ENCODE measurements around the gene OTUB1.

OTUB1 gene

DNA sequence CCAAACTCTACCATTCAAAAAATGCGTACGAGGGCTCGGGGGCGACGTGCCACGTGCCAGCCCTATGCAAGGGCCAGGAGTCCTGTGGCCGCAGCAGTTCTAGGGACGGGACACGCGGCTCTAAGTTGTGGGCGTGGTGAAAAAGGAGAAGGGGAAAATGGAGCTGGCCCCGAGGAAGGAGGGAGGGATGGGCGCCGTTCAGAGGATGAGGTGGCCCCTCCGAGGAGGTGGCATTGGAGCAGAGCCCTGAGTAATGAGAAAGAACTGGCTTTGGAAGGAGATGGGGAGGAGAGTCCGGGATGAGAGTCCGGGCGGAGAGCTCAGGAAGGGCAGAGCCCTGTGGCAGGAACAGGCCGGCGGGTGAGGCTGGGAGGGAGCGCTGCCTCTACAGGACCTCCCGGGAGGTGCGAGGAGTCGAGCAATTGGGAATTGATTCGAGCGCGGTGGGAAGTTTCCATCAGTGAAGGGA is 21.0 kb downstream of the OTUB1 start:
- no peak for DNase-seq (ENCODE audit: low read depth)

DNA sequence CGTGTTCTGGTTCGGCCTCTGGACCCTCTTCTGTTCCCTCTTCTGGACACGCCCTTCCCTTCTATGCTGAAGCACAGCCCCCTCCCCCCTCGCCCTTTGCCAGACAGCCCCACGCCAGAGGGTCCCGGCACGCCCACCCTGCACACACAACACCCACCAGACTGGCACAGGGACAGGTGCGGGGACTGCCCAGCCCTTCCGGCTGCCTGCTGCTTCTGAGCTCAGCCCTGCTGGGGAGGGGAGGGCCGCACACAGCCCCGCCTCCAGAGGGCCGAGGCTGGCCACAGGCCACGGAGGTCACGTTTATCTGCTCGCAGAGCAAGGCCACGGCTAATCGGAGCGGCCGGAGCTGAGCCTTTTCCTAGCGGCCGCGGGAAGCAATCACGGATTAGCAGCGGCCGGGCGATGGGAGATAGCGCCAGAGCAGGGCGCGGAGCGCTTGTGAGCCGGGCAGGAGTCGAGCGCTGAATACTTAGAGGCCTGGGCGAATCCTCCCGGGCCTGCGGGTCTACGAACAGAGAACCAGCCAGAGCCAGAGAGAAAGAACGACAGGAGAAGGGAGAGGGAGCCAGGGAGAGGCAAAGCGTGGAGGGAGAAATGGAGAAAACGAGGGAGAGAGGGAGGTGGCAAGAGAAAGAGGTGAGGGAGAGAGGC is 21.5 kb downstream of the OTUB1 start:
- DNase-seq (ENCODE audit: low read depth): no peak

GRCh38 chr11:64008283-64008913 is 22.2 kb downstream of the OTUB1 start:
- no peak for DNase-seq (ENCODE audit: low read depth)

- no peak for DNase-seq (ENCODE audit: low read depth)
Observed at GRCh38 chr11:64008914-64009633, 22.8 kb downstream of the OTUB1 start.

DNA sequence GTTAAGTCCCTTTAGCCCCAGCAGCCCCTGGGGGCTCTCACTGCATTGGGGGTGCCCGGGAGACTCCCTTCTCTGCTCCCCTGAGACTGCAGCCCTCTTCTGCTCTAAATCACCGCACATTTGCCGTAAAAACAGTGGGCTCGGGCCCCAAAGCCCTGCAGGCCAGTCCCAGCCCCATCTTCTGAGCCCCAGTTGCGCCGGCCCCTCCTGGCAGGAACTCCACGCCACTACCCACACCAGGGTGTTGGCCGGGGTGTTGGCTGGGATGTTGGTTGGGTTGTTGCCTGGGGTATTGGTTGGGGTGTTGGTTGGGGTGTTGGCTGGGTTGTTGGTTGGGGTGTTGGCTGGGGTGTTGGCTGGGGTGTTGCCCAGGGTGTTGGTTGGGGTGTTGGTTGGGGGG is 23.5 kb downstream of the OTUB1 start:
- no peak for DNase-seq (ENCODE audit: low read depth)

DNA sequence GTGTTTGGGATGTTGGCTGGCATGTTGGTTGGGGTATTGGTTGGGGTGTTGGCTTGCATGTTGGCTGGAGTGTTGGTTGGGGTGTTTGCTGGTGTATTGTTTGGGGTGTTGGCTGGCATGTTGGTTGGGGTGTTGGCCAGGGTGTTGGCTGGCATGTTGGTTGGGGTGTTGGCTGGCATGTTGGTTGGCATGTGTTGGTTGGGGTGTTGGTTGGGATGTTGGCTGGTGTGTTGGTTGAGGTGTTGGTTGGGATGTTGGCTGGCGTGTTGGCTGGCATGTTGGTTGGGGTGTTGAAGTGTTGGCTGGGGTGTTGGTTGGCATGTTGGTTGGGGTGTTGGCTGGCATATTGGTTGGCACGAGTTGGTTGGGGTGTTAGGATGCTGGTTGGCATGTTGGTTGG is 24.5 kb downstream of the OTUB1 start:
- DNase-seq (ENCODE audit: low read depth): no peak

DNA sequence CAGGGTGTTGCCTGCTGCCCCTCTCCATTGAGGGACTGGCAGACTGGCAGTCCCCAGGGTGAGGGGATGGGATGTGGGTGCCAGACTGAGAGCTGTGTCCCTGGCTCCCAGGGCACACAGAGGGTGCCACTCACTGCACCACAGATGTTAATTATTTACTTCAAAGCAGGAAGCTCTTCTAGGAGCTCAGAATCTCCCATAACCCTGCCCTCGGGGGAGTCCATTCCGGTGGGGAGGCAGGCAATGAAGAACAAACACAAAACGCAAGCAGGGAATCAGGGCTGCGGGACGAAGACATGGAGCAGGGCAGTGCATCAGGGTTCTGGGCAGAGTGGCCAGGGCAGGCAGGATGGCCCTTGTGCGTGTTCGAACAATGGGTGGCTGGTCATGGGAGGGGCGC is 25.1 kb downstream of the OTUB1 start:
- no peak for DNase-seq (ENCODE audit: low read depth)

DNA sequence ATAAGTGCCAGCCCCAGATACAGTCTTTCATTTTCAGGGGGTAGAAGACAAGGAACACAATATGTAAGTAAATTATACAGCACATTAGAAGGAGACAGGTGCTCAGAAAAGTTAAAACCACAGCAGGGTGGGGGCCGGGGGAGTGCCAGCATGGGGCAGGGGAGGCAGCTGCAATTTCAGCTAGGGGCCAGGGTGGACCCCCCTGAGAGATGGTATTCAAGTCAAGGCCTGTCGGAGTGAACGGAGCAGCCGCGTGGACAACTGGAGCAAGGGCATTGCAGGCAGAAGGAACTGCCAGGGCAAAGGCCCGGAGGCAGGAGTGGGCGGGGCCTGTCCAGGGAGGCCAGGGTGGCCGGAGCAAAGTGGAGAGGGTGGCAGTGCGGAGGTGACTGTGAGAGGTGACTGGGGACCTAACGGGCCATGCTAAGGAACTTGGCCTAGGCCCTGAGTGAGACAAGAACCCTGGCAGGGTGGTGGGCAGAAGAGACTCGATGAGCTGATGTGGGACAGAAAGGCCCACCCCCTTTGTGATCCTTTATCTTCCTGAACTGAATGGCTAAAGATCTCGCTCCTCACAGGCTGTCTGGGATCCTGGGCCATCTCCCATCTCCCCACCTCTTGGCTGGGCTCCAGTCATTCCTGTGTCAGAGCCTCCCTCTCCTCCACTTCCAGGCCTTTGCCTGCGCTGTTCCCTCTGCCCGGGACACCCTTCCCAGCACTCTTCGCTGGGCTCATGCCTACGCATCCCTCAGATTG is 27.1 kb downstream of the OTUB1 start:
- no peak for DNase-seq (ENCODE audit: low read depth)

- DNase-seq (ENCODE audit: low read depth): no peak
Observed at GRCh38 chr11:64014356-64014755, 28.1 kb downstream of the OTUB1 start.

- DNase-seq (ENCODE audit: low read depth): no peak
Observed at GRCh38 chr11:64015510-64015909, 29.3 kb downstream of the OTUB1 start.

- no peak for DNase-seq (ENCODE audit: low read depth)
Observed at GRCh38 chr11:64015935-64016845, 30.0 kb downstream of the OTUB1 start.

GRCh38 chr11:64017945-64018224 is 31.6 kb downstream of the OTUB1 start:
- DNase-seq (ENCODE audit: low read depth): no peak

DNA sequence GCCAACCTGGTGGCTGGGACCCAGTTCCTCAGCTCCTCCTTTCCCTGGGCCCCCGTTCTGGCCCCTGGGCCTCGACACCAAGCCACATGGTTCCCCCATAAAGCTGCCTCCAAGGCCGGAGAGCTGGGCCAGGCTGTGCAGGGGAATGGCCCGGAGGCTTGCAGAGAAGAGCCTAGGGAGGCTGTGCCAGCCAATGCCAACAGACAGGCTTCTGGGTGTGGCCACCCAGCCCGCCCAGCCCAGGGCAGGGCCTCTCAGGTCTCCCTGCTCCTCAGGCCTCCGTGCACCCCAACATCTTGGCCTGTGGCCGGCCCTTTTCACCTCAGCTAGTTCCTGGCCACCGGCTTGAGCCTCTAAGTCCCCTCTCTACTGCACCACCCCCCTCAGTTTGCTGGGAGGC is 32.1 kb downstream of the OTUB1 start:
- DNase-seq (ENCODE audit: low read depth): no peak

DNA sequence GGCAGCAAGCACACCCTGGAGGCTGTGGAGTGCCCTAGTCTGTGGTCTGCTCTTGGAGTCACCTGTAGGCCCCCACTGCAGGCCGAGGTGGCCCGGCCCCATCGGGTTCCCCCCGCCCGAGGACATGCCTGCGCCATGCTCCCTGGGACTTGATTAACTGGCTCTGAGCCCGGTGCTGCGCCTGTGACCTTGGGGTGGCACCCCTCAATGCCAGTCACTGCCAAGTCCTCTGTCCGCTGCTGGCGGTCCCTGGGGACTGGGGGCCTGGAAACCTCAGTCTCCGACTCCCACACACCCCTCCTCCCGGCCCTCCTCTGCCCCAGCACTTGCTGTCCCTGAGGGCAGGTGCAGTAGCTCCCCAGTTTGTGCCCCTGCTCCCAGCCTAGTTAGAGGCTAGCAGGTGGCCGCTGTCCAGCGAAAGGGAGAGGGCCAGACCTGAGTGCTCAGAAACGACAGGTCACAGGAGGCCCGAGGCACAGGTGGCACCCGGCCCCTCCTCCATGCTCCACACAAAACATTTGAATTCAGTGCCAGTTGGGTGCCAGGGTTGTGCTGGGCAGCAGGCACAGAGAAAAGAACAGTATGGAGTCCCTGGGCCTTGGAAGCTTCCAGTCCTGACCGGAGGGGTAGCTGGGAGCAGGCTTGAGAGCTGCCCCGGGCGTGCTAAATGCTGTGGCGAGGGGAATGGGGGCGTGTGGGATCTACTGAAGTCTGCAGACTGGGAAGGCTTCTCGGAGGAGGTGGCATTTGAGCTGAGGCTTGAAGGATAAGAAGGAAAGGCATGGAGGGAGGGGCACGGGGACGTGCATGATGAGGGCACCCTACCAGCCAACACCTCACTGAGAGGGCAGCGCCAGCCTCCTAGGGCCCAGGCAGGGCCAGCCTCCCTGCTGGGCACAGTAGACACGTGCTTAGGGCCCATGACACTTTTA is 33.1 kb downstream of the OTUB1 start:
- DNase-seq (ENCODE audit: low read depth): no peak

DNA sequence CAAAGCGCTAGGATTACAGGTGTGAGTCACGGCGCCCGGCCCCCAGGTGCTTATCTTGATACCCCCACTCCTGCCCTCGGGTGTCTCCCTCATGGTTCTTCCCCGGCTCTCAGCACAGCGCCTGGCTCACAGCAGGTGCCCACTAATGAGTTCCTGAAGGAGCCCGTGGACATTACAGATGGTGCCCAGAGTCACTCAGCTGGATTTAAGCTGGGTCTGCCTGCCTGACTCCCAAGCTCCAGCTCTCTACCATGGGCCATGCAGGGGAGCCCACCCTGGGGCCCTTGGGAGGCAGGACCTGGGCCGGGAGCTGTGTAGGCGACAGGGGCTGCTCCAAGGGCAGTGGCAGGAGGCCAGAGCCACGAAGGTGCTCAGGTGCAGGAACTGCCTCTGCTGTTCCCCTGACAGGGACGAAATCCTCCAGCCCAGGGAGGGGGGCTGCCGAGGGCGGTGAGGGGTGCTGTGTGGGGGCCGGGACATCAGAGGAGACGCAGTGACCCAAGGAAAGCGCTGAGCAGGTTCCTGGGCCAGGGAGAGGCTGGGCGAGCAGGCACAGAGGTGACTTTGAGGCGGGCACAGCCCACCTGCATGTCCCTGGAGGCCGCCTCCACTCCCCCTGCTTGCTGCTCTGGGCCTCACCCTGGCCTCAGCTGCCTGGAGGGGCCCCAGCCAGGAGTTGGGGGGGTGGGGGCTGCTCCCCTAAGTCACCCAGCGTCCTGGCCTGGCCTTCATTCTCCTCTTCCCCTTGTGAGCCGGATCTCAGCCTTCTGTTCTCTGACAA is 34.9 kb downstream of the OTUB1 start:
- no peak for DNase-seq (ENCODE audit: low read depth)

GRCh38 chr11:64021757-64022093 is 35.5 kb downstream of the OTUB1 start:
- DNase-seq (ENCODE audit: low read depth): no peak

DNA sequence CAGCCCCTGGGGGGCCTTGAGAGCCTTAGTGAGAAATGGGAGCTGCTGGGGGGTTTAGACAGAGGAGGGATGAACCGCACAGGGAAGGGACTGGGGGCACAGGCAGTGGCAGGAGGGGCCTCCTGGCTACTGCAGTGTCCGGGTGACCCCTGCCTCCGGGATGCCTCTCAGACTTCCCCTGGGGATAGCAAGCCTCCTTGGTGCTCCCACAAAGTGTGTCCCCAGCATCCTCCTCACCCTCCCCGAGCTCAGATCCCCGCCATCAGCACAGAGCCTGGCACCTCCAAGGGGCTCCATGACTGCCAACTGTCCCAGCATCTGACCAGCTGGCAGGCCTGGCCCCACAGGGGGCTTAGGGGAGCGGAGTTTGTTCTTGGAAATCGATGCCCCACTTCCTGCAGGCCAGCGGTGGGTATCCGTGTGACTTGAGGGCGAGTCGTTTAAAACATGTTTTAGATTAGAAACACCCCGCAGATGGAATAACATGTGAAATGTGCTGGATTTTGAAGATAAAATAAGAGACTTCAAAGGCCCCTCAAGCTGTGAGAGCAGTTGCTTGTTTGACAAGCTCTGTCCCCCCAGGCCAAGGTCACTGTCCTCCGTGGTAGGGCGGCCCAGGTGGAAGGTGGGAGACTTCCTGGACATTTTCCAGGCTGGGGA is 36.0 kb downstream of the OTUB1 start:
- no peak for DNase-seq (ENCODE audit: low read depth)

- DNase-seq (ENCODE audit: low read depth): no peak
Observed at GRCh38 chr11:64023712-64024710, 37.8 kb downstream of the OTUB1 start.

Measured in activated T-cell treated with anti-CD3 and anti-CD28 coated beads for 1 hour (primary cell).